ENCODE data around the gene CHD5.

CHD5 gene

DNA sequence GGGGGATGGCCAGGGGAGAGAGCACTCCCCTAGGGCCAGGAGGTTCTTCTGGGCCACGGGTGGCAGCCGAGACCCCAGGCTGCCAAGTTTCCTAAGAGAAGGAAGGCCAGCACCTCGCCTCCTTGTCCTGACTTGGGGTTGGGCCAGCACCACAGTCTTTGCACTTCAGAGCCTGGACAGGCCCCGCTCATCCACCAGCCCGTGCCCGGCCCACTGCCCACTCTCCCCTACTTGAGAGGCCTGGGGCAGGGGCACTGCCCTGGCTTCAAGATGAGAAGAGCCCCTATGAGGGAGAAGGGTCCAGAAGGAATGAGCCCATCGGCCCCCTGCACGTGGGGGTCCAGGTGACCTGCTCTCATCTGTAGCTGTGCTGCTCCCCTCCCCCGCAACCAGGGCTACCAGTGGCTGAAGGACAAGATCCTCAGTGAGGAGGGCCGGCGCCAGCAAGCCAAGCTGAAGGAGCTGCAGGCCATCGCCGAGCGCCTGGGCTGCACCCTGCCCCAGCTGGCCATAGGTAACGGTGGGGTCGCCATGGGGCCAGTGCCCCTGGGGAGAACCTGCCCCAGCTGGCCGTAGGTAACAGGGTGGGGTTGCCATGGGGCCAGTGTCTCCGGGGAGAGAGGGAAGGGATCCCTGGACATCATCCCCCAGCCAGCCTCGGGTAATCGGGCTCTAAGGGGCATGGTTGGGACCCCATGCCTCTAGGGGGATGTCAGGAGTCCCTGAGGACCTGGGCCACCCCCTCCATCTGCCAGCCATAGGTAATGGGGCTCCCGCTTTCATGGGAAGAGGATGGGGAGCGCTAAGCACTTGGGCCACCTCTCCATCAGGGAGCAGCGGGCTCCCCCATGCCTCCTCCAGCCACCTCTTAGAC is 83.6 kb downstream of the CHD5 start:
- DNase-seq, result no peak

DNA sequence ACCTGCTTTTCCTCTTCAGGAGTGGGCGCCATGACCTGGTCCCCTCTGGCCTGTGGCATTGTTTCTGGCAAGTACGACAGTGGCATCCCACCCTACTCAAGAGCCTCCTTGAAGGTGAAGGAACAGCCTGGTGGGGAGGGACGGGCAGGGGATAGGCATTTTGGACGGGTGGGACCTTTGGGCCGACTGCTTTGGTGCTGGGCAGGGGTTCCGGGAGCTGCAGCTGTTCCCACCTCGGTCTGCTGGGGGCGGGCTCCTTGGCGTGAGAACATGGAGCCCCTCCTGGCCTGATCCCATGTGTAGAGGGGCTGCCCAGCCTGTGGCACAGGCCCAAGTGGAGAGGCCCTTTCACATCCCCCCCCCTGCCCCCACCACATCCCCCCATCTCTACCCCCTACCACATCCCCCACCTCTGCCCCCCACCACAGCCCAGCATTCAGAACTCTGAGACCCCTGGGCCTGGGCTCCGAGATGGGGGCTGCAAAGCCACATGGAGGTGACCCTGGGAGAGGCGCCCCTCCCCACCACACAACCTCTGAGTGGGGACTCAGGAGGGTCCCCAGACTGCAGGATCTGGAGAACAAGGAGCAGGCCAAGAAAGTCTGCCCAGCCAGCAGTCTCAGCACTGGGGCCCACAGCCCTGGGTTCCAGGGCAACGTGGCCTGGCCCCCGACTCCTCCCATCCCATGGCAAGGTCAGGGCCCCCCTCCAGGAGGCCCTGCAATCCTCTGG is 84.4 kb downstream of the CHD5 start:
- no peak for DNase-seq

DNA sequence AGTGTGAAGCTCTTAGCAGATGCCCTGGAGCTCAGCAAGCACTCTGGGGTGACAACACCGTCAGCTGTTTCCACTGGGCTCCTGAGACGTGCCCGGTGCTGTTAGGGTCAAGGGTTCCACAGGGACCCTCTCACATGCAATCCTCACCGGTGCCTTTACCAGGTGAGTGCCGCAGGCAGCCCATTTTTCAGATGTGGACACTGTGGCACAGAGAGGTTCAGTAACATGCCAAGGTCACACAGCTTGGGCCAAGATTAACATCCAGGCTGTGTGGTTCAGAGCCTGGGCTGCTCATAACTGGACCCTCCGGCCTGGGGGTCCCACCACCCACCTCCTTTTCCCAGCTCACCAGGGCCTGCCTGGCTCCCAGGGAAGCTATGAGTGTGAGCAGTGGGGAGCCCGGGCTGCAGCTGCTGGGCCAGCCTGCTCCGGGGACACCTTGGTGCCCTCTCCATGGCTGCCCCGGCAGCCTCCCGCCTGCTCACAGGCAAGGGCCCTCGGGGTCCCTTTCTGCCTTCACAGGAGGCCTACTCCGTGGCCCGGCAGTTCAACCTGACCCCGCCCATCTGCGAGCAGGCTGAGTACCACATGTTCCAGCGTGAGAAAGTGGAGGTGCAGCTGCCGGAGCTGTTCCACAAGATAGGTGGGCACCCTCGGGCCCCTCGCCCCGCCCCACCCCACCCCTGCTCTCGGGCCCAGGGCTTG is 85.2 kb downstream of the CHD5 start:
- no peak for DNase-seq

DNA sequence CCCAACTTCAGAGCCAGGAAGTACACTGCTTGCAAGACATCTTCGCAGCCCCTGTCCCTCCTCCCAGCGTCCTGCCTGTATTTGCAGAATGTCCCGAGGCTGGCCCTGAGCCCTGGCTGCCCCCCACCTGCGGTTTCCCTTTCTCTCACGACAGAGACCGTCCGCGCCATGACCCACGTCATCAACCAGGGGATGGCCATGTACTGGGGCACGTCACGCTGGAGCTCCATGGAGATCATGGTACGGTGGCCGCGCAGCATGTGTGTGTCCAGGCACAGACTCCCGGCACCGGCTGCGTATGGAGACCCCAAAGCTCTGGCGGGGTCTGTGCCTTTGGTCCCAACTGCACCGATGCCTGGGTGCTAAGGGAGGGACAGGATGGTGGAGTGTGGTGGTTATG is 85.9 kb downstream of the CHD5 start:
- DNase-seq, result no peak

DNA sequence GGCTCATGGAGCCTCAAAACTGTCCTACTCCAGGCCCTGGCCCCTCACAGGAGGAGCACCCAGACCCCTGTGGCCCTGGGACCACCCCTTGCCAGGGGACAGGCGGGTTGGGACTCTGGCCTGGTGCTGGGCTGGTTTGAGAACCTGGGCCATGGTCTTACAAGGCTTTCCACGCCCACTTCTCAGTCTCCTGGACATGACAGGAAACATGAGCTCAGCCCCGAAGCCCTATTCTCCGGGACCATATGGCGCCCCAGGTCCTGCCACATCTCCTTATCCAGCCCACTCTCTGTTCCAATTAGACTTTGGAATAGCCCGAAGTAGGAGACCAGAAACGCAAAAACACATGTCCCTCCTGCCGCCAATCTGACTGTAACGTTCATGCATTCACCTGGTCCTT is 86.5 kb downstream of the CHD5 start:
- no peak for DNase-seq

DNA sequence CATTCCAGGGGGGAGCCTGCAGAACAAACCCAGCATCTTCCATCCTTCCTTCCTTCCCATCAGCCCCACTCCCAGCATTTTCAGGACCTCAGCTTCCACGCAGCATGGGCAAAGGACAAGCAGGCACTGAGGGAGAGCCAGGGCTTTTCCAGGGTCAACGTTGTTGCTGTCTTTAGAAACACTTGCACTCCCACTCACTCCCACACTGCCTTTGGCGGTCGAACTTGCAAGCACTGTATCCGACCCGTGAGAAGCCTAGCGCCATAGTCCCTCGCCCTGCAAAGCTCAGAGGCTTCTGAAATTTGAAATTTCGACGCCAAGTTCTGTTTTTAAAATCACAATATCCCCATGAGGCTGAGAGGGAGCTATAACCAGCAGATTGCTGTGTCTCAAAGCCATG is 87.0 kb downstream of the CHD5 start:
- no peak for DNase-seq

DNA sequence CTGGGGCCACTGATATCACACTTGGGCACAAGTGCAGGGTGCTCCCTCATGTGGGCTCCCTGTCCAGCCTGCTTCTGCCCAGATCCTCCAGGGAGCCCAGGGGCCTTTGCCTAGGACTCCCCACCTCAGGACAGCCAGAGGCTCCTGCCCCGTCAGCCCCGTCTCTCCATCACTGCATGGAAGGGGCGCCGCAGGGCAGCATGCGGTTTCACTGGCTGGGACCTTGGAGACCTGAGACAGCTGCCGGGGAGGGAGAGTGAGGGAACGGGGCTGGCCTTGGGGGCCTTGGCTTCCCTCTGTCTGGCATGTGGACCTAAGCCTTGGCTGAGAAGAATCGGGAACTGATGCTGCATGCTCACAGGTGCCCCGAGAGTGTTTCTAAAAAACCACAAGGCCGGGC is 87.9 kb downstream of the CHD5 start:
- DNase-seq, result no peak

DNA sequence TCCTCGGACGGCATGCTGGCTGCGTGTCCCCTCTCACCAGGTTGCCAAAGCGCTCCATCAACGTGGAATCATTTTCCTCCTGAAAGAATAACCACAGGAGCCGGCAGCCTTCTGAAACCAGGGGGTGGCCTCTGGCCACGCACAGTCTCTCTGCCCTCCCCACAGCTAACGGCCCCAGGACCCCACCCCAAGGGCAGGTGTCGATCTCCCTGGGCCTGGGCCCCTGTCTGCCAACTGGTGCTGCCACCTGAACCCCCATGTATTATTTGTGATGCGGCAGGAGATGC is 88.4 kb downstream of the CHD5 start:
- no peak for DNase-seq

DNA sequence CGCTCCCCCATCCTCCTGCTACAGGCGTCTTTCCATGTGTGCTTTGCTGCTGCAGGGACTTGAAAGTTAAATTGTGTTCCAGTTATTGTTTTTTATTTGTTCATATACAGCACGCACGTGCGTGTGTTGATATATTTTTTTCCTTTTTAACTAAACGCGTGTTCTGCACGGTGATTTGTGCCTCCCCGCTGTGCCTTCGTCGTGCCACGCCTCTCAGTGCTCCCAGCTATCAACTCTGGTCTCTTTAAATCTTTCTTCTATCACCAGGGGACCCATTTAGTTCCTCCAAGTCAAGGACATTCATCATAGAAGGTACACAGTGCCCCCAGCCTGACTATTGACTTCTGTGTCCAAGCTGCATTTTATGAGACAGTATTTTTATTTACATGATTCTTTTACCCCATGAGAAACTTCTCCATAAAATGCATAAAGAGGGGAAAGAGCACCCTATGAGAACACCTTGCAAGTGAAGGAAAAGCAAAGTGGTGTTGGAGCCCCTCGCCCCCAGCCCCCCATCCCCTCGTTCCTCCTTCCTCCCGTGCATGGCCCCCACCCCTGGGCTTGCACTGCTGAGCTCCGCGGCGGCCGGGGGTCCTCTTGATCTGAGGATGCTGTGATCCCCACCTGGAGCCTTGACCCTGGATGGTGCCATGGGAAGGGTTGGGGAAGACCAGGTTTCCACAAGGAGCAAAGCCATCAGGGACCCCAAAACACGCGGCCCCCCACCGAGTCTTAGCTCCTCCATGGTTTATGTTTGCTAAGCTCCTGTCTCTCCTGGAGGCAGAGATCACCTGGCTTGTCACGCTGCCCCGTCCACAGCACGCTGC is 88.9 kb downstream of the CHD5 start:
- DNase-seq, result no peak

DNA sequence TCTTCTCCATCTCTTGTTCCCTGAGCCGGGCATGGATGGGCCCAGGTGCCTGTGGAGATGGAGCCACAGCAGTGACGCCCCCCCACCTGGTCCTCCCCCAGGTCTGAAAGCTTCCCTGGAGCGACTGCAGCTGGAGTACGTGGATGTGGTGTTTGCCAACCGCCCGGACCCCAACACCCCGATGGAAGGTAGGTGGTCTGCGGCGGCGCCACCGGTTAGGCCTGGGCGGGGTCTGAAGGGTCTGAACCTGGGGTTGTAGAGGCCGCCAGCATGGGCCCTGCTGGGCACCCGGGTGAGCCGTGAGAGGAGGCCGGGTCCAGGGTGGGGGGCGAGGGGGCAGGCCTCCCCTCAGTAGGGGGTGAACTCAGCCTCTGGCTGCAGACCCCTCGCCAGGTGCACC is 89.8 kb downstream of the CHD5 start:
- DNase-seq, result no peak

DNA sequence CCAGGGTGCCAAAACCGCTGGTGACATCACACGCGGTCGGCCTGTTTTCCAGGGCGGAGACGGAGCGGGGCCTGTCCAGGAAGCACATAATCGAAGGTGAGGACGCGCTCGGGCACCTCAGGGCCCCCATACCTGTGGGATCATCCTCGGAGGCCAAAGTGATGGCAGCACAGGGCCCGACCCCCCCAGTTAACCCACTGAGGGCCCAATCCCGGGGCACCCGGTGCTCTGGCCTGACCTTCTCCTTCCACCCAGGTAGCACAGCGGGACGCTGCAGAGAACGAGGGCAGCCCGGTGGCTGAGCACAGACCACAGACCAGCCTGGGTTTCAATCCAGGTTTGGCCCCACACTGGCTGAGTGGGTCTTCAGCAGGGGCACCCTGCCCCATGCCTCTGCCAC is 91.2 kb downstream of the CHD5 start:
- no peak for DNase-seq

DNA sequence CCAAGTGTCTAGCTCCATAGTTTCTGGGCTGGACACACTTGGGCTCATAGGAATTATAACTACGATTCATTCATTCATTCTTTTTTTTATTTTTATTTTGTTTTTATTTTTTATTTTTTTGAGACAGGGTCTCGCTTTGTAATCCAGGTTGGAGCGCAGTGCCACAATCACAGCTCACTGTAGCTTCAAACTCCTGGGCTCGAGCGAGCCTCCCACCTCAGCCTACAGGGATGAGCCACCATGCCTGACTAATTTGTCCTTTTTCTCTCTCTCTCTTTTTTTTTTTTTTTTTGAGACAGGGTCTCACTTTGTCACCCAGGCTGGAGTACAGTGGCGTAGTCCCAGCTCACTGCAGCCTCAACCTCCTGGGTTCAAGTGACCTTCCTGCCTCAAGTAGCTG is 92.2 kb downstream of the CHD5 start:
- DNase-seq, result no peak

DNA sequence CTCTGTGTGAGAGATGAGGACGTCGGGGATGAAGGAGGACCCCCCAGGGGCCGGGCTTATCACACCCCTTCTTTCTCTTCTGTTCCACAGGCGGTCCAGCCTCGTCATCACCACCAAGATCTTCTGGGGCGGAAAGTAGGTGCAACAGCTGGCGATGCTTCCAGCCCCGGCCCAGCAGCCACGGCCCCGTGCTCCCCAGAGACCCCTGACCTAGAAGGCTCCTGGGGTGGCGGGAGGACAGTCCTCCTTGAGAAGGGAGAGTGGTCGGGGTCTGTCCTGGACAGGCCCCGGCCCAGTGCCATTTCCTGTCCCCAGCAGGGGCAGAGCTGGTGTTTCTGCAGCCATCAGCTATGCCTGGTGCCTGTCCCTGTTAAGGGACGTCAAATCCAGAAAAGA is 92.7 kb downstream of the CHD5 start:
- no peak for DNase-seq

DNA sequence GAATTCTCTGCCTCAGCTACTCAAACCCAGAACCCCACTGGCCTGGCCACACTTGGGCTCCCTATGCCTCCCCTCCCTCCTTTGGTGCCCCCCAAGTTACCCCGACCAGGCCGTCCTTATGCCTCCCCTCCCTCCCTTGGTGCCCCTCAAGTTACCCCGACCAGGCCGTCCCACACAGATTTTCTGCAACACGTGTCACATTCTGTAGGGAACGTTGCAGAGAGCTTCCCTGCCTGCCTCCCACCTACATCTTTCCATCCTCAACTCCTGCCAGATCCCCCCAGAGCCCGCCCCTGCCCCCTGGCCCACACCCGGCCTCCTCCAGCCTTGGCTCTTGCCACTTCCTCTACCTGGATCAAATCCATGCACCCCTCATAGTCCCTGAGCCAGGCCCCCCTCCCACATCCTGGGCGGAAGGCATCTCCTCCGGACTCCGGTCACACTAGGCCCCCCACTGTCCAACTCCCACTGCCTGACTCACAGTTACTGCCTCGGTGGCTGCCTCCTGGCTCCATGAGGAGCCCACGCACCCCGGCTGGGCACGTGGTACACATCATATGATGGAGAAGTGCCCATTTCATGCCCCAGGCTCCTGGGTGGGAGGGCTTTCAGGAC is 93.3 kb downstream of the CHD5 start:
- no peak for DNase-seq

DNA sequence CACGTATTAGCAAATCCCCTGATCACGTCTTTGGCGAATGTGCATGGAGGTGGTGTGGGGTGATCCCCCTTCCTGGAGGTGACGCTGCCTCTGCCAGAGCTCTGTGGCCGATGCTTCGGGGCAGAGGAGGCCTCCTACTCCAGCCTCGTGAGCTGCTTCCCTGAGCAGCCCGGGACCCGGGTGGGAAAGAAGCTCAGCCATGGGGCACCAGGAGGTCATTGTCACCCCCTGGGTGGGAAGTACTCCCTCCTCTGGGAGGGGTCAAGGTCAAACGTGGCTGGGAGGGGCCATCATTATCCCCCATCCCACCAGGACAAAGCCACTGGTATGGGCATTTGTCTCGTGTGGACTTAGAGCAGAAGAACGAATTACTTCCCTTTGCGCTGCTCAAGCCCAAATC is 93.8 kb downstream of the CHD5 start:
- no peak for DNase-seq

DNA sequence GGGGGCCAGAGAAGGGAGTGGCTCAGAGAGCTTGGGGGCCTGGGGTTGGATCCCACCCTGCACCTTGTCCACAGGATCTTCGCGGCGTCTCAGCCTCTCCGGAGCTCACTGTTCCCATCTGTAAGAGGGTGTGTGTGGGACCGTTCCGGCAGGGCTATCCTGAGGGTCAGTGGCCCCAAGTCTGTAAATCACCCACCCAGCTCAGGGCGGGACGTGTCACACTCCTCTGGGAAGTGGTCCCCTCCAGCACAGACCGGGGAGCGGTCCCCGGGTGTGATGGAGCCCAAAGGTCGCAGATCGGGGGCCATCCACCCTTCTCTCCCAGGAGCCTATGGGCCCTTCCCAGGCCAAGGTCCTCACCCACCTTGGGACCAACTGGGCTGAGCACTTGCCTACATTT is 94.5 kb downstream of the CHD5 start:
- DNase-seq, result no peak

DNA sequence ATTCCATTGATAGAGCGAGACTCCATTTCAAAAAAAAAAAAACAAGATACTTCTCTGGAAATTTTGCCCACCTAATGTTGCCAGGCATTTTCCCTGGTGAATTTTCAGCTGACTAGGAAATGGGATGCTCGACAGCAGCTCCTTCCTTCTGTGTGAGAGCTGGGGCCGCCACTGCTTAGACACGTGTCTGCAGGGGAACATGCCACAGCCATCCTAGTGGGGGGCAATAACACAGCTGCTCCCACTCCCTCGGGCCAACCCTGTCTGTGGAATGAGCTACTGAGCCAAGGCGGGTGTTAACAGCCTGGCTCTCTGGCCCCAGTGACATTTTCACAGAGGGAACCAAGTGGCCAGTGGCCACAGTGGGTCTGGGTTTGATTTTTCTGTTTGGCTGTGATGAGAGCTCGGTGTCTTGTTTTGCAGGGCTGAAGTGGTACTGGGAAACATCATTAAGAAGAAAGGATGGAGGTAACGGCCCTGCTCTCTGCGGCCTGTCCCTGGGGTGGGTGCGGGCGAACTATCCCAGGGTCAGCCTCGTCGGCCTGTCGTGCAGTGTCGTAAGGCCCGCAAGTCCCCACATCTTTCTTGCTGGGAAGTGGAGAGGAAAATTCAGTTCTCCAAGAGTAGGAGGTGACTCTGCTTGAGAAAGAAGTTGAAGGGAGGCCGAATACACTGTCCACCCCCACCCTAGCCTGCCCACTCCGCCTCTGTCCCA is 95.2 kb downstream of the CHD5 start:
- DNase-seq, result no peak

DNA sequence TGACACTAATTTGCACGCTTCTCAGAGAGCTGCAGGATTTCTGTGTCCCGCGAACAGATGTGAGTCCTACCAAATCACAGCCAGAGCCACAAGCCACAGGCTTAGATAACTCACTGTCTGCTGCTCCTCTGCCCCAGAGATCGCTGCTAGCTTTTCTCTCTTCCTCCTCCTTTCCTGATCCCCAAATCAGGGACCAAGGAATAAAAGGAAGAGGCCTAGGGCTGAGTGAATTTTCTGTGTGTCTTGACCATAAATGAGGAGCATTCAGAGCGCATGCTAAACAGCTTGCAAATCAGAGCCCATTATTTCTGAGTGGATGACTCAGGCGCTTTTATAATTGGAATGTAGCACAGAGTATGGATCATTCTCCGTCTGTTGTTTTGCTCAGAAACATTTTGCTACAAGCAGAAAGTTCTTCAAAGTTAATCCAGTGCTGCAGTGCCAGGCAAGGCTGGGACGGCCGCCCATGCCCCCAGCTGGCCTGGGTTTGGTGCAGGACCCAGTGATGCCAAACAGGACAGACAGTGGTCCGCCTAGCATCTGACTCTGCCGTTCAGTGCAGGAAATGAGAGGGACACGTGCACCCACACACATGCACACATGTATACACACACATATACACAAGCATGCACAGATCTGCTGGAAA is 96.2 kb downstream of the CHD5 start:
- no peak for DNase-seq

DNA sequence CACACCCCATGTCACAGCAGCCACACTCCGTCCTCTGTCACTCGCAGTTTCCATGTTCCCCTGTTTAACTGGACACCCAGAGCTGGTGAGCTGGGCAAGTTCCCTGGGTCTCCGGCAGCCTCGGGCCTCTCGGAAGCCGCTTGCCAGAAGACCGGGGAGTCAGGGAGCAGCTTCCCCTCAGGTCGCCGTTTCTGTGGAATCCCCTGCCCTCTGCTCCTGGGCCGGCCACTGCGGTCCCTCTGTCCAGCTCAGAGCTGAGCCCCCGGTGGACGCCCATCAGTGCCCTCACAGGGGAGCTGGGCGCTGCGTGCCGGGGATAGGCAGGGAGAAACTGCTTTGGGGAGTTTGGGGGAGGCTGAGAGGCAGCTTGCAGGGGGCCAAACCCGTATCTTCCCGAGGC is 96.7 kb downstream of the CHD5 start:
- no peak for DNase-seq

DNA sequence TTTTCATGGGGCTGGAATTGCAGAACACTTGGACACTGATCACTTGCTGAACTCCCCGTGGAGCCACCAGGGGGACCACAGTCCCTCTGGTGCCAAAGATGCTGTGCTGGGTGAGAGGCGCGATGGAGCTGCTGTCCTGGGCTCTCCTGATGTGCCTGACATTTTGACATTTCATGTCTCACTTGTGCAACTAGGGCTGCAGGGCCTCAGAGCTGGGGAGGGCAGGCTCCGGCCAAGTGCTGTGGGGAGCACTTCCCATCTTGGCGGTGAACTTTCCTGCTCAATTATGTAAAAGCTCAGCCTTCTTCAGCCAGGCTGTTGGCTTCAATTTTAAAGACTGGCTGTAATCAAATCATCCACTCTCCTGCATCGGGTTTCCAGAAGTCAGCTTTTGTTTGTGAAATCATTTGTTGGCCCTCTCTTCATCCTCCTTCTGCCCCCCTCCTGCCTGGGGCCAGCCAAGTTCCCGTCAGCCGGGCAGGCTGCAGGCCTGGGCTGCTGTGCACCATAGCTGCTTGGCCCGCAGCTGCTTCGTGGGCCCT is 97.6 kb downstream of the CHD5 start:
- no peak for DNase-seq

DNA sequence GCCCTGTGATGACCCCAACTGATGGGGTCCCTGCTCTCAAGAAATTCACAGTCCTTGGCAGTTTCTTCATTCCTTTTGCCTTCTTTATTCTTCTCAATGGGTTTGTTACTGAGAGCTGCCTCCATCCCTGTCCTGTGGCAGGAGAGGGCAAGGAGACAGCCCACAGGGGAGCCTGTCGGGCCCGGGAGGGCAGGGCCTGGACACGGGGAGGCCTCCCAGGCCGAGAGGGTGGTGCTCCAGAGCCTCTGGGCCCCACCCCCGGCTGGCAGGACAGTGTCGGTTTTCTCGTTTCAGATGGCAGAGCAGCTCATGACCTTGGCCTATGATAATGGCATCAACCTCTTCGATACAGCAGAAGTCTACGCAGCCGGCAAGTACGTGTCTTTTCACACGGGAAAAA is 98.2 kb downstream of the CHD5 start:
- no peak for DNase-seq
